ENCODE results near the gene GOLGA6L7. TPM values are rescaled to one million over a fixed set of nuclear protein-coding genes. Genes with fewer than 3 reads are reported as not detected.
"Not testable (repeated sequence)": the region's sequence is repeated elsewhere in the genome, so short reads cannot be mapped to it uniquely, and the experiment has no call there.

Gene GOLGA6L7
- total RNA-seq = not detected in 2 replicates
- polyA plus RNA-seq (2012) = not detected

GRCh38 chr15:28848521-28848920 lies at the start of gene GOLGA6L7:
Gene GOLGA6L7, minus strand, starts transcription at chr15:28848644. Its CDS starts 95 bp downstream, at chr15:28848549.
- DNase-seq (ENCODE audit: low read depth) = not testable (repeated sequence)

GRCh38 chr15:28897861-28898585 lies 49.6 kb upstream of the GOLGA6L7 start:
- DNase-seq (ENCODE audit: low read depth) = no peak

- DNase-seq (ENCODE audit: low read depth) = no peak
Measured at GRCh38 chr15:28896951-28897350, 48.5 kb upstream of the GOLGA6L7 start.

- no peak for DNase-seq (ENCODE audit: low read depth)
Measured at GRCh38 chr15:28895566-28895965, 47.1 kb upstream of the GOLGA6L7 start.

- DNase-seq (ENCODE audit: low read depth) = no peak
Measured at GRCh38 chr15:28895146-28895545, 46.7 kb upstream of the GOLGA6L7 start.

GRCh38 chr15:28894631-28895030 lies 46.2 kb upstream of the GOLGA6L7 start:
- no peak for DNase-seq (ENCODE audit: low read depth)

GRCh38 chr15:28892789-28893610 lies 44.6 kb upstream of the GOLGA6L7 start:
- no peak for DNase-seq (ENCODE audit: low read depth)

- DNase-seq (ENCODE audit: low read depth) = no peak
Measured at GRCh38 chr15:28891588-28891987, 43.1 kb upstream of the GOLGA6L7 start.

GRCh38 chr15:28890711-28891495 lies 42.5 kb upstream of the GOLGA6L7 start:
- no peak for DNase-seq (ENCODE audit: low read depth)

- DNase-seq (ENCODE audit: low read depth) = not testable (repeated sequence)
Measured at GRCh38 chr15:28890291-28890690, 41.8 kb upstream of the GOLGA6L7 start.

- not testable (repeated sequence) for DNase-seq (ENCODE audit: low read depth)
Measured at GRCh38 chr15:28889871-28890270, 41.4 kb upstream of the GOLGA6L7 start.

- no peak for DNase-seq (ENCODE audit: low read depth)
Measured at GRCh38 chr15:28889346-28889745, 40.9 kb upstream of the GOLGA6L7 start.

GRCh38 chr15:28888900-28889299 lies 40.5 kb upstream of the GOLGA6L7 start:
- no peak for DNase-seq (ENCODE audit: low read depth)

- DNase-seq (ENCODE audit: low read depth) = no peak
Measured at GRCh38 chr15:28888302-28888894, 40.0 kb upstream of the GOLGA6L7 start.

GRCh38 chr15:28887339-28888174 lies 39.1 kb upstream of the GOLGA6L7 start:
- DNase-seq (ENCODE audit: low read depth) = no peak

- no peak for DNase-seq (ENCODE audit: low read depth)
Measured at GRCh38 chr15:28886431-28887338, 38.2 kb upstream of the GOLGA6L7 start.

GRCh38 chr15:28885630-28886430 lies 37.4 kb upstream of the GOLGA6L7 start, which contains the start of gene APBA2:
Gene APBA2, plus strand, starts transcription at chr15:28885974. Its CDS starts 167,911 bp downstream, at chr15:29053885.
- DNase-seq (ENCODE audit: low read depth) = no peak

- DNase-seq (ENCODE audit: low read depth) = no peak
Measured at GRCh38 chr15:28885128-28885629, 36.7 kb upstream of the GOLGA6L7 start.
